GM10266 (cell line): Measurements from ENCODE around the gene HBB.

Experiments used
- DNase-seq: peaks from one replicate; pipeline ENCODE4 v3.0.0; 2012; ENCODE audit errors: extremely low spot score
- TF ChIP-seq, protein P1 (sequence below): IDR thresholded peaks from 2 replicates; pipeline ENCODE4 v1.5.1; 2012; ENCODE audit warnings: mild to moderate bottlenecking, low read depth; ENCODE audit not compliant: control insufficient read depth, insufficient read depth; ENCODE audit errors: missing control alignments

HBB gene

DNA sequence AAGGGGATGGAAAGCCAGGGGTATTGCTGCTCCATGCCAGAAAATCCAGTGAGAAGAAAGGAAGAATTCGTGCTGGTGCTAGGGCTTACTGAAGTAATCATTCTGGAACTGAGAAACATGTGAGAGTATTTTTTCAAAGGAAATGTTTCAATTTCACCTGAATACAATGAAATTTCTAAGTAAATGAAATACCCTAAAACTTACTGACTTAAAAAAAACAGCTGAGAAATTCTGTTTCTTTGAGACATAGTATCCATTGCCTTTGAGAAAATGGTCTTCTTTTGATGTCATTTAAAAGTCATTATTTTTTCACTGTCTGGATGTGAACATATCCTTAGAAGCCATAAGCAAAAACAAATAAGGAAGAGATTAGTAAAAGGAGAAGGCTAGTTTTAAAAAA, 26.3 kb downstream of the HBB start, which contains the start of gene OR51V1:
TSS of gene OR51V1 (minus strand) at position 101 of the 400 bp plus-strand sequence. CDS start at position 101, 0 bp downstream.
- TF ChIP-seq, protein P1, sequence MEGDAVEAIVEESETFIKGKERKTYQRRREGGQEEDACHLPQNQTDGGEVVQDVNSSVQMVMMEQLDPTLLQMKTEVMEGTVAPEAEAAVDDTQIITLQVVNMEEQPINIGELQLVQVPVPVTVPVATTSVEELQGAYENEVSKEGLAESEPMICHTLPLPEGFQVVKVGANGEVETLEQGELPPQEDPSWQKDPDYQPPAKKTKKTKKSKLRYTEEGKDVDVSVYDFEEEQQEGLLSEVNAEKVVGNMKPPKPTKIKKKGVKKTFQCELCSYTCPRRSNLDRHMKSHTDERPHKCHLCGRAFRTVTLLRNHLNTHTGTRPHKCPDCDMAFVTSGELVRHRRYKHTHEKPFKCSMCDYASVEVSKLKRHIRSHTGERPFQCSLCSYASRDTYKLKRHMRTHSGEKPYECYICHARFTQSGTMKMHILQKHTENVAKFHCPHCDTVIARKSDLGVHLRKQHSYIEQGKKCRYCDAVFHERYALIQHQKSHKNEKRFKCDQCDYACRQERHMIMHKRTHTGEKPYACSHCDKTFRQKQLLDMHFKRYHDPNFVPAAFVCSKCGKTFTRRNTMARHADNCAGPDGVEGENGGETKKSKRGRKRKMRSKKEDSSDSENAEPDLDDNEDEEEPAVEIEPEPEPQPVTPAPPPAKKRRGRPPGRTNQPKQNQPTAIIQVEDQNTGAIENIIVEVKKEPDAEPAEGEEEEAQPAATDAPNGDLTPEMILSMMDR, result no peak
- no peak for DNase-seq

DNA sequence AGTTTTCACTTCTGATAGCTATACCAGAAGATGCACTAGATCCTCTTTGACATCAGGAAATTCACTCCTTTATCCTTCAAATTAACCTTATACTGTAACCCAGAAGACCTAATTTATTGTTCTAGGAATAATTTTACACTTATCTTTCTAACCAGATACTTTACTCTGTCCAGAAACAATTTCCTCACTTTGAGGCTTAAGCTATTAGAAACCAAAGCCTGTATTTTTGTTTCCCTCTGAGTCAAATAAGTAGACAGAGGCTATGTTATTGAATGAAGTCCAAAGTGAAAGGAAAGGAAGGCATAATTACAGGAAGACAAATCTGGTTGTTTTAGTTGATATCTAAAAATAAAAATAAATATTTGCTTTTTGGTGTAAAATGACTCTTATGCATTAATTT, 28.6 kb downstream of the HBB start:
- DNase-seq, result no peak
- TF ChIP-seq, protein P1, result no peak

DNA sequence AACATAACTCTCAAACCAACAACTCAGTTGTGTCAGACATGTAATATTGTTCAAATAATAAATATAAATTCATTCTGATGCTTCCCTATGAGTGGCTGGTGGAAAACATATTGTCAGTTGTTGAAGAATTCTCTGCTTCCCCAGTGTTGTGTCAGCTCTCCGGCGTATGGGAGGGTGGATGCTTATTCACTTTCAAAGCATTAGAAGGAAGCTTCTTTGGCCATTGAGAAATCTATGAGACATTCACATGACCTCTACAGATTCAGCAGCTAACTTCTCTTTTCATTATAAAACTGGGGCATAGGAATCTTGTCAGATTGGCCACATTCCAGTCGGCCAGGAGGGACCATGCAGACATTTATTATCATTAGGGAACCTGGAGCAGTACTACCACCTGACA, 29.3 kb downstream of the HBB start:
- TF ChIP-seq, protein P1, result no peak
- no peak for DNase-seq

DNA sequence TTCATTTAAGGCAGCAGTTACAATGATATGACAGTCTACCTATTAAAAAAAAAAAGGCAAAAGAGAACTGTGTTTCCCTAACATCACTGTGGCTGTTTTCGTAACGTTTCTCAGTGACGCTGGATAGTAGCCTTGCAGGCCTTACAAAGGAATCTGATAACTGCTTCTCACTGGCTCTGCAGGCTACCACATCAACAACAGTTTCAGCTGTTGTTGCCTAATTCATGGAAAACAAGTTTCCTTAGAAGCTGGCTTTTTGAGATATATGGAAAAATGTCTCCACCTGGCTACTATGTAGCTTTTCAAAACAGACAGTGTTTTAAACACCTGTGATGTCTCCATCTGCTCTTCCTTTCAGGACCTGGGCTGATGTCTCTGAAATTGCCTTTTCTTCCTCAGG, 30.1 kb downstream of the HBB start:
- TF ChIP-seq, protein P1, result no peak
- no peak for DNase-seq

DNA sequence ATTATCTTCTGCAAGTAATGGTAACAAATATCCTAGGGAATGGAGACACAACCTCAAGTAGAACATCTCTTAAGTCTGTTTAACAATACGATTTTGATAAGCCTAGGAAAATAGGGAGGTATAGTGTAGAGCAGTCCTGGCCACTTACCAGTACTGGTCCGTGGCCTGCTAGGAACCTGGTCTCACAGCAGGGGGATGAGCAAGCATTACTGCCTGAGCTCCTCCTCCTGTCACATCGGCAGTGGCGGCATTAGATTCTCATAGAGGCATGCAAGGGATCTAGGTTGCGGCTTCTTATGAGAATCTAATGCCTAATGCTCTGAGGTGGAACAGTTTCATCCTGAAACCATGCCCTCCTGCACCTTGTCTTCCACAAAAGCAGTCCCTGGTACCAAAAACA, 30.8 kb downstream of the HBB start:
- TF ChIP-seq, protein P1, result no peak
- DNase-seq, result no peak

DNA sequence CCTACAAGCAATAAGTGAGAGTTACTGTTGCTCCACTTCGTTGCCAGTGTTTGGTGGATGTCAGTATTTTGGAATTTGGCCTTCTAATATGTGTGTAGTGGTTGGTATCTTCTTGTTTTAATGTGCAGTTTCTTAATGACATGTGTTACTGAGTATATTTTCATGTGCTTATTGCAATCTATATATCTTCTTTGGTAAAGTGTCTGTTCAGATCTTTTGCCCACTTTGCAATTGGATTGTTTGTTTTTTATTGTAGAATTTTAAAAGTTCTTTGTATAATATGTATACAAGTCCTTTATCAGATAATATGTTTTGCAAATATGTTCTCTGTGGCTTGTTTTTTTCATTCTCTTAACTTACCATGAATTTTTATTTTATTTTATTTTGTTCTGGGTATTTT, 34.1 kb downstream of the HBB start:
- no peak for DNase-seq
- TF ChIP-seq, protein P1, result no peak

DNA sequence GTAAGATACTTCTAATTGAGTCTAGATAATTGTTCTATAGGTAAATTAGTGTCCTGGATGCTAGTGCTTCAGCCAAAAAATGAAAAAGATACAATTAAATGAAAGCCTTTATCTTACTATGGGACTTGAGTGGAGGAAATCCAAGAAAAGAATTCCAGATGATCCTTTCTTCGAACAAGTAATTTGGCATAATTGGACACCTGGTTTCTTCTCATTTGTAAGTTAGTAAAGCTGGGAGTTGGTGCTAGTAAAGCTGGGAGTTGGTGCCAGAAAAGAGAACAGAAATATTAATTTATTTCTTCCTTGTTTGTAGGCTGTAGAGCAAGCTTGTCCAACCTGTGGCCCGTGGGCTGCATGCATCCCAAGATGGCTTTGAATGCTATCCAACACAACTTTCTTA, 38.7 kb downstream of the HBB start:
- no peak for DNase-seq
- TF ChIP-seq, protein P1, result no peak
